Measurements from ENCODE around the gene MS4A6A. TPM values are rescaled to one million over a fixed set of nuclear protein-coding genes. Genes with fewer than 3 reads are reported as not detected.

MS4A6A gene
- total RNA-seq, 2 donors from 2014 or later = not detected

DNA sequence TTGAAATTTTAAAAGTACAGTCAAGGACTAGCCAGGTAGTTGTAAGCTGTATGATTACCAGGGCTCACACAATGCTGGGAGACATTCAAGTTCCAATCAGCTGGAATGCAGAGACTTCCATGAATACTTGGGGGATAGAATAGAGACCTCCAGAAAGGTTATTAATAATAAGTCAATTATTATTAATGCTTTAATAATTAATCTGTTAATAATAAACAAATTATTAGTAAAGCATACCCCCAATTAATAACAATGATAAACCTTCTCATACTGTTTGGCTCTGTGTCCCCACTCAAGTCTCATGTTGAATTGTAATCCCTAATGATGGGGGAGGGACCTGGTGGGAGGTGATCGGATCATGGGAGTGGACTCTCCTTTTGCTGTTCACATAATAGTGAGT, 14.6 kb upstream of the MS4A6A start:
- H3K9me3 ChIP-seq (ENCODE audit: control insufficient read depth, low read length) = peaks cover 14% of the 10 kb centered on the region
- TF ChIP-seq, protein P1, sequence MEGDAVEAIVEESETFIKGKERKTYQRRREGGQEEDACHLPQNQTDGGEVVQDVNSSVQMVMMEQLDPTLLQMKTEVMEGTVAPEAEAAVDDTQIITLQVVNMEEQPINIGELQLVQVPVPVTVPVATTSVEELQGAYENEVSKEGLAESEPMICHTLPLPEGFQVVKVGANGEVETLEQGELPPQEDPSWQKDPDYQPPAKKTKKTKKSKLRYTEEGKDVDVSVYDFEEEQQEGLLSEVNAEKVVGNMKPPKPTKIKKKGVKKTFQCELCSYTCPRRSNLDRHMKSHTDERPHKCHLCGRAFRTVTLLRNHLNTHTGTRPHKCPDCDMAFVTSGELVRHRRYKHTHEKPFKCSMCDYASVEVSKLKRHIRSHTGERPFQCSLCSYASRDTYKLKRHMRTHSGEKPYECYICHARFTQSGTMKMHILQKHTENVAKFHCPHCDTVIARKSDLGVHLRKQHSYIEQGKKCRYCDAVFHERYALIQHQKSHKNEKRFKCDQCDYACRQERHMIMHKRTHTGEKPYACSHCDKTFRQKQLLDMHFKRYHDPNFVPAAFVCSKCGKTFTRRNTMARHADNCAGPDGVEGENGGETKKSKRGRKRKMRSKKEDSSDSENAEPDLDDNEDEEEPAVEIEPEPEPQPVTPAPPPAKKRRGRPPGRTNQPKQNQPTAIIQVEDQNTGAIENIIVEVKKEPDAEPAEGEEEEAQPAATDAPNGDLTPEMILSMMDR (conservative IDR thresholded peaks at IDR 0.05) = no peak

DNA sequence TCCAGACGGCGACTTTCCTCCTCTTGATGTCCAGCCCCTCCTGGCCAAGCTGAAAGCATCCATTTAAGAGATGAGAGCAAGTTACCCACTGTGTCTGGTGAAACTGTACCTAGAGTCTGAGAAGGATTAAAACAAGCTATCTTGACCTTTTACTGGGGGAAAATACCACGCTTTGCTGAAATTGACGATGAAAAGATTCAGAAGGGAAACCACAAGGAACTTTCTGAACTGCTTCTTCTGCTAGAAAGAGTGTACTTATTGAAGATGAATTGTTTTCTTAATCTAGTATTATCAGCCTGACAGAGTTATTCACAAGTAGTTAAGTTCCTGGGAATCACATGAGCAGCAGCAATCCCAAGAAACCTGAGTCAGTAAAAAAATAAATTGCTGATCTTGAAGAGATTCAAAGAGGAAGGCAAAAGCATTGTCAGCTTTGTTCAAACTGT, 13.1 kb upstream of the MS4A6A start:
- TF ChIP-seq, protein P1 (conservative IDR thresholded peaks at IDR 0.05) = no peak
- Histone ChIP-seq H3K4me3 (ENCODE audit: low read length) (no peak overlapping the region), H3K4me1 (ENCODE audit: control insufficient read depth, insufficient read depth, low read length) (no peaks in the 10 kb centered on the region), H3K27ac (ENCODE audit: low read depth, low read length) (no peak overlapping the region), H3K27me3 (ENCODE audit: control insufficient read depth, insufficient read depth, low read length, poor library complexity, severe bottlenecking) (no peaks in the 10 kb centered on the region), H3K36me3 (ENCODE audit: control insufficient read depth, insufficient read depth, low read length) (no peaks in the 10 kb centered on the region), H3K9ac (ENCODE audit: extremely low read depth, low read length, poor library complexity, severe bottlenecking) (no peak overlapping the region), H3K9me3 (ENCODE audit: control insufficient read depth, low read length) (peaks cover 8% of the 10 kb centered on the region)
- Mint-ChIP-seq H3K27ac (no peak overlapping the region), H3K27me3 (ENCODE audit: insufficient read depth) (no peaks in the 10 kb centered on the region), H3K9me3 (peaks cover 16% of the 10 kb centered on the region), H3K4me3 (no peak overlapping the region), H3K4me1 (peaks cover 4% of the 10 kb centered on the region), H3K36me3 (ENCODE audit: low read depth) (no peaks in the 10 kb centered on the region)
- no peak for DNase-seq
- WGBS, 2 experiments (ENCODE audit: insufficient coverage in 1 of 2, insufficient read length in 1 of 2) = 96 to 97% methylated on average over 4 of the region's 4 CpGs

More for the DNA sequence above, 14.6 kb upstream of the MS4A6A start:
- H3K36me3 ChIP-seq (ENCODE audit: control insufficient read depth, insufficient read depth, low read length) = no peaks in the 10 kb centered on the region
- Mint-ChIP-seq H3K9me3 (peaks cover 18% of the 10 kb centered on the region), H3K27me3 (ENCODE audit: insufficient read depth) (no peaks in the 10 kb centered on the region), H3K4me3 (no peak overlapping the region), H3K36me3 (ENCODE audit: low read depth) (no peaks in the 10 kb centered on the region), H3K4me1 (peaks cover 4% of the 10 kb centered on the region), H3K27ac (no peak overlapping the region)
- 83 to 100% methylated on average over 1 of the region's 1 CpG for WGBS, 2 experiments (ENCODE audit: insufficient coverage in 1 of 2, insufficient read length in 1 of 2)
- DNase-seq = no peak
- no peak overlapping the region for H3K9ac ChIP-seq (ENCODE audit: extremely low read depth, low read length, poor library complexity, severe bottlenecking)
- no peak overlapping the region for H3K4me3 ChIP-seq (ENCODE audit: low read length)
- no peaks in the 10 kb centered on the region for H3K27me3 ChIP-seq (ENCODE audit: control insufficient read depth, insufficient read depth, low read length, poor library complexity, severe bottlenecking)
- no peaks in the 10 kb centered on the region for H3K4me1 ChIP-seq (ENCODE audit: control insufficient read depth, insufficient read depth, low read length)
- no peak overlapping the region for H3K27ac ChIP-seq (ENCODE audit: low read depth, low read length)

DNA sequence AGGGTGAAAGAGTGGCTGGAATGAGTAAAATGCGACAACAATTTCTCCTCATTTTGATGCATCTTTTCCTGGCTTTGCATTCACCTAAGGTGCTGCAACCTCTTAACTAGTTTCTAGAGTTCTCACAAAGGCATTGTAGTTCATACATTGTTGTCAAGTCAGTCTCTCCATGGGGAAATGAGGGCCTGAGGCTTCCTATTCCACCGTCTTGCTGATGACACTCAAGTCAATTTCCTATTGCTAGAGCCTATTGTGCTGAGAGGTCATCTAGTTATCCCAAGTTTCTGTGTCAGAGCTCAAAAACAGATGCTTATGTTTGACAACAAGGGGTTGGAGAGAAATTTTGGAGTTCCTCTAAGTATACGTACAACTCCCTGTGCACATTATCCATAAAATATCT, 11.6 kb upstream of the MS4A6A start:
- Histone ChIP-seq H3K27ac (ENCODE audit: low read depth, low read length) (no peak overlapping the region), H3K36me3 (ENCODE audit: control insufficient read depth, insufficient read depth, low read length) (no peaks in the 10 kb centered on the region), H3K9ac (ENCODE audit: extremely low read depth, low read length, poor library complexity, severe bottlenecking) (no peak overlapping the region), H3K27me3 (ENCODE audit: control insufficient read depth, insufficient read depth, low read length, poor library complexity, severe bottlenecking) (no peaks in the 10 kb centered on the region), H3K4me1 (ENCODE audit: control insufficient read depth, insufficient read depth, low read length) (no peaks in the 10 kb centered on the region), H3K9me3 (ENCODE audit: control insufficient read depth, low read length) (peaks cover 8% of the 10 kb centered on the region), H3K4me3 (ENCODE audit: low read length) (no peak overlapping the region)
- 59 to 100% methylated on average over 2 to 3 of the region's 3 CpGs for WGBS, 2 experiments (ENCODE audit: insufficient coverage in 1 of 2, insufficient read length in 1 of 2)
- no peak for DNase-seq
- no peaks in the 10 kb centered on the region for H3K27me3 Mint-ChIP-seq (ENCODE audit: insufficient read depth)
- H3K4me3 Mint-ChIP-seq = no peak overlapping the region
- H3K9me3 Mint-ChIP-seq = peaks cover 16% of the 10 kb centered on the region
- H3K36me3 Mint-ChIP-seq (ENCODE audit: low read depth) = no peaks in the 10 kb centered on the region
- peaks cover 4% of the 10 kb centered on the region for H3K4me1 Mint-ChIP-seq
- TF ChIP-seq, protein P1 (conservative IDR thresholded peaks at IDR 0.05) = no peak
- H3K27ac Mint-ChIP-seq = no peak overlapping the region
